Progenitor cell of endocrine pancreas (in vitro differentiated cells): ENCODE data around the gene GRIN2A. TPM values are rescaled to one million over a fixed set of nuclear protein-coding genes. Genes with fewer than 3 reads are reported as not detected.

Source experiments
- DNase-seq: peaks from one replicate; pipeline ENCODE4 v3.0.0; 2021; ENCODE audit warnings: low spot score; ENCODE audit not compliant: unreplicated experiment
- H3K27ac Mint-ChIP-seq: 2 replicates; pipeline ENCODE4 v1.8.0; 2021; ENCODE audit warnings: mild to moderate bottlenecking, moderate library complexity, mixed read lengths
- H3K27me3 Mint-ChIP-seq: 2 replicates; pipeline ENCODE4 v1.8.0; 2021; ENCODE audit warnings: mixed read lengths
- H3K36me3 Mint-ChIP-seq: 2 replicates; pipeline ENCODE4 v1.8.0; 2022; ENCODE audit warnings: mixed read lengths; ENCODE audit not compliant: insufficient read depth
- H3K4me1 Mint-ChIP-seq: 2 replicates; pipeline ENCODE4 v1.8.0; 2021; ENCODE audit warnings: low read depth, mixed read lengths
- H3K4me3 Mint-ChIP-seq: 2 replicates; pipeline ENCODE4 v1.8.0; 2021; ENCODE audit warnings: low read depth, mild to moderate bottlenecking, moderate library complexity, mixed read lengths
- H3K9me3 Mint-ChIP-seq: 2 replicates; pipeline ENCODE4 v1.8.0; 2021; ENCODE audit warnings: low read depth, mixed read lengths
- CTCF ChIP-seq: fragments of 200-600 bp; sonication (generic); IDR thresholded peaks from one replicate; pipeline ENCODE4 v1.5.0; 2021; ENCODE audit warnings: antibody characterized with exemption, mild to moderate bottlenecking; ENCODE audit not compliant: unreplicated experiment
- total RNA-seq: library from RNA; stranded (reverse); gene quantifications from 2 replicates; pipeline ENCODE4 v1.2.1, GENCODE V29; 2021

Gene GRIN2A
- total RNA-seq, 1 donor from 2014 or later = 1.7 TPM

GRCh38 chr16:9957002-9957401 is 225.2 kb downstream of the GRIN2A start:
- Mint-ChIP-seq H3K36me3 (no peaks in the 10 kb centered on the region), H3K4me3 (no peak overlapping the region), H3K9me3 (peaks cover 3% of the 10 kb centered on the region), H3K4me1 (no peaks in the 10 kb centered on the region), H3K27me3 (peaks cover 58% of the 10 kb centered on the region), H3K27ac (no peak overlapping the region)
- TF ChIP-seq CTCF = no peak
- DNase-seq = no peak

- peaks cover 66% of the 10 kb centered on the region for H3K27me3 Mint-ChIP-seq
- H3K36me3 Mint-ChIP-seq = no peaks in the 10 kb centered on the region
Observed at GRCh38 chr16:9955677-9956076, 226.6 kb downstream of the GRIN2A start.

GRCh38 chr16:9953908-9954570 is 228.2 kb downstream of the GRIN2A start:
- Mint-ChIP-seq H3K4me3 (no peak overlapping the region), H3K9me3 (no peaks in the 10 kb centered on the region), H3K27ac (no peak overlapping the region), H3K27me3 (peaks cover 73% of the 10 kb centered on the region), H3K4me1 (no peaks in the 10 kb centered on the region), H3K36me3 (no peaks in the 10 kb centered on the region)
- no peak for TF ChIP-seq CTCF
- no peak for DNase-seq

More at GRCh38 chr16:9955677-9956076, 226.6 kb downstream of the GRIN2A start:
- H3K4me1 Mint-ChIP-seq = no peaks in the 10 kb centered on the region
- H3K9me3 Mint-ChIP-seq = no peaks in the 10 kb centered on the region
- TF ChIP-seq CTCF = no peak
- no peak overlapping the region for H3K4me3 Mint-ChIP-seq
- DNase-seq = no peak
- H3K27ac Mint-ChIP-seq = no peak overlapping the region

GRCh38 chr16:9950658-9951057 is 231.6 kb downstream of the GRIN2A start:
- no peak overlapping the region for H3K27ac Mint-ChIP-seq
- no peaks in the 10 kb centered on the region for H3K9me3 Mint-ChIP-seq
- DNase-seq = no peak
- no peaks in the 10 kb centered on the region for H3K36me3 Mint-ChIP-seq
- peaks cover 49% of the 10 kb centered on the region for H3K27me3 Mint-ChIP-seq
- H3K4me1 Mint-ChIP-seq = no peaks in the 10 kb centered on the region
- TF ChIP-seq CTCF = no peak
- no peak overlapping the region for H3K4me3 Mint-ChIP-seq

GRCh38 chr16:9949396-9949795 is 232.8 kb downstream of the GRIN2A start:
- TF ChIP-seq CTCF = no peak
- Mint-ChIP-seq H3K27ac (no peak overlapping the region), H3K9me3 (no peaks in the 10 kb centered on the region), H3K27me3 (peaks cover 44% of the 10 kb centered on the region), H3K4me1 (no peaks in the 10 kb centered on the region), H3K4me3 (no peak overlapping the region), H3K36me3 (no peaks in the 10 kb centered on the region)
- no peak for DNase-seq
